ENCODE results near the gene PNLIPRP2.

The PNLIPRP2 gene

DNA sequence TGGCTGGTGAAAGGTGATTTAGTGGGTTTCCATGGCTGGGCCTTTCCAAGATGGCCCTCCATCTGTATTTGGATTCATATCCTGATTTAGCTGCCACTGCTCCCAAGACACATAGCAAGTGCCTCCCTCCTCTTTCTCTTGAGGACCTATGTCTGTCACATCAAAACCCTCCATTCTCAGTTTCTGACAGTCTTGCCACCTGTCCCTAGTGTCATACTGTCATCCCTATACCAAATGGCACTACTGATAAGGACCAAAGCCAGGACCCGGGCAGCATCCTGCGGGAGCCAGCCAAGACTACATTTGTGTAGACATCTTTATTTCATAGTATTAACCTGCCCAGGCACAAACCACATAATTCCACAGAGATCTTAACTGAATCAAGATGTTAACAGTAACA, 34.8 kb downstream of the PNLIPRP2 start:
- DNase-seq (ENCODE audit: low read depth in 2 of 2), result no peak

- DNase-seq (ENCODE audit: low read depth in 2 of 2), result no peak
Measured at GRCh38 chr10:116656044-116656443, 35.3 kb downstream of the PNLIPRP2 start.

- DNase-seq (ENCODE audit: low read depth in 2 of 2), result no peak
Measured at GRCh38 chr10:116657863-116658551, 37.3 kb downstream of the PNLIPRP2 start.

GRCh38 chr10:116659049-116659670, 38.4 kb downstream of the PNLIPRP2 start:
- DNase-seq (ENCODE audit: low read depth in 2 of 2), result no peak

DNA sequence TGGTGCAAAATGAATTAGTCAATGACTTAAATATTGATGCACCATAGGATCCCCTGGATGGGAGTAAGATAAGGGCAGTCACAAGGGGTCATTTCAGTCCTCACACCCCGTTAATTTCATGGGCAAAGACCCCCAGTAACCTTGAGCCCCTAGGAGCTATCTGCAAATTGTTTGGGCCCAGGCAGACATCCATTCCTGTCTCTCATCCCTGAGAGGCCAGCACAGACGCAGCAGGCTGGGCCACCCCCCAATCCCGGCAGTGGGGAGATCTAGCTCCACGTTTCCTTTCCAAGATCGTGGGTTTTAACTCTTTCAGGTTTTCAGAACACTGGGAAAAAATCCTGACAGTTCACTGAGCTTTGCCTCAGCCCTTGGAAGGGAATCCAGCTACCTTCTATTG, 40.1 kb downstream of the PNLIPRP2 start:
- no peak for DNase-seq (ENCODE audit: low read depth in 2 of 2)

- no peak for DNase-seq (ENCODE audit: low read depth in 2 of 2)
Measured at GRCh38 chr10:116663342-116663741, 42.6 kb downstream of the PNLIPRP2 start.

- DNase-seq (ENCODE audit: low read depth in 2 of 2), result no peak
Measured at GRCh38 chr10:116664631-116665030, 43.9 kb downstream of the PNLIPRP2 start.

DNA sequence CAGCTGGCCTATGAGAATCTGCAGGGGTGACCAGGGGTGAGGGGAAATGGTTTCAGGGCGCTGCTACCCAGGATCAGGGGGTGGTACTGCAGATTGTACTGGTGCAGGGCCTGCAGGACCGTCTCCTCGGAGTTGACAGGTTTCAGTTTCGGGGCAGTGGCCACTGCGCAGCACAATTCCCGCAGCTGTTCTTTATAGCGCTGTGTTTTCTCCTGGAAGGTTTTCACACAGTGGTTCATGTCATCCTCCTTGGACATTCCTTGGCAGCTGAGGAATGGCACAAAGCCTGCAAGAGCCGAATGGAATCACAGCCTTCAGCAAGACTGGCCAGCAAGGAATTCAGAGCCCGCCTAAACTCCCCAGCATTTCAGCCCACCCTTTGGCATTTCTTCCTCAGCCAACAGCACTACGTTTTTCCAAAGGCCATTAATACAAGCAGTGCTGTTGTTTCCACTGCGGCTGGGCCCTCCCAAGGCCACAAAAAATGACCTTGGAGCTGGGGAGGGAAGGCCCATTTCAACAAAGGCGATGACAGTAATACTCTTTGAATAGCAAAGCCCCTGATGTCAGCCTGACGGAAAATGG, 44.9 kb downstream of the PNLIPRP2 start:
- DNase-seq (ENCODE audit: low read depth in 2 of 2), result no peak

DNA sequence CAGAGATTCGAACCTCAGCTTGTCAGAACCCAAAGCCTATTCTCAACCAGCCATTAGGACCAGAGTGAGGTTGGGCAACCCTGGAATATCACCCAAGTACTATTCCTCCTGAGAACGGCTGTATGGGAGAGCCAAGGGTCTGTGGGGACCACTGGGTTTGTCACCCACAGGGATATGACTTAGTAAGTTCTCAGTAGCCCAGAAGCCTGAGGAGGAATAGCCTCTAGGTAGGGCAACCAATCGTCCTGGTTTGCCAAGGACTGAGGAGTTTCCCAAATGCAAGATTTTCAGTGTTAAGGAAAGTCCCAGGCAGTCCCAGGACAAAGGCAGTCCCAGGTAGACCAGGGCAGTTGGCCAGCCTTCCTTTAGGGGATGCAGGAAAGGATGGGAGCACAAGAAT, 46.7 kb downstream of the PNLIPRP2 start:
- DNase-seq (ENCODE audit: low read depth in 2 of 2), result no peak

DNA sequence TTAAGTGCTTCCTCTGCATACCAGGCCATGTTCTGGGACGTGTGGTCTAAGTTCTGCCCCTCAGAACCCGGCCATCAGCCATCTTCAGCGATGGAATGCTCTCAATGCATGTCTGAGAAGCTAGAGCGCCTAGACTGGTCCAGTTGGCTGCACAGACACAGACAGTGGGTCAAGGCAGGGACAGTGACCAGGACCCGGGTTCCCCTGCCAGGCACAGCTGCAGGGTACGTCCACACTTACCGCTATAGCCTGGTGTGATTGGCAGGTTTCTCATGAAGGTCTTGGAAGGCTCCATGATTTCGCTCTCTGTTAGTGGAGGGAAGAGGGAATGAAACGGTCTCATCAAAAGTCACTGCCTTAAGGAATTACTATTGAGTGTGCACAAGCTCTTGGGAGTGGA, 47.3 kb downstream of the PNLIPRP2 start:
- no peak for DNase-seq (ENCODE audit: low read depth in 2 of 2)

DNA sequence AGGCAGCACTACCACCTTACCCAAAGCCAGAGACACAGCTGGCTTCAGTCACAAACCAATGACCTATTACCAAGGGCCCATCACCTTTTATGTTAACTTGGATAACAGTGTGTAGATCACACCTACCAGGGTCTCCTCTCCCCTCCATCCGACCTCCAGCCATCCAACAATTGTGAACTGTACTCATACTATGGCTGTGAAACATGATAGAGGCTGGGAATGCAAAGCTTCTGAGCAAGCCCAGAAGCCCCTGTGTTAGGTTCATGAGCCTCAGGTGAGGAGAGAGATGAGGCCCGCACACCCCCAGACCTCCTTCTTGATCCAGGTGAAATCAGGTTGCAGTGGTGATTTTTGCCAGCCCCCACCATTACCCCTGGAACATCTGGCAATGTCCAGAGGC, 47.7 kb downstream of the PNLIPRP2 start:
- DNase-seq (ENCODE audit: low read depth in 2 of 2), result no peak

GRCh38 chr10:116669080-116669479, 48.3 kb downstream of the PNLIPRP2 start:
- DNase-seq (ENCODE audit: low read depth in 2 of 2), result no peak

GRCh38 chr10:116669832-116670644, 49.3 kb downstream of the PNLIPRP2 start:
- DNase-seq (ENCODE audit: low read depth in 2 of 2), result no peak

GRCh38 chr10:116670706-116671105, 50.0 kb downstream of the PNLIPRP2 start:
- DNase-seq (ENCODE audit: low read depth in 2 of 2), result no peak

DNA sequence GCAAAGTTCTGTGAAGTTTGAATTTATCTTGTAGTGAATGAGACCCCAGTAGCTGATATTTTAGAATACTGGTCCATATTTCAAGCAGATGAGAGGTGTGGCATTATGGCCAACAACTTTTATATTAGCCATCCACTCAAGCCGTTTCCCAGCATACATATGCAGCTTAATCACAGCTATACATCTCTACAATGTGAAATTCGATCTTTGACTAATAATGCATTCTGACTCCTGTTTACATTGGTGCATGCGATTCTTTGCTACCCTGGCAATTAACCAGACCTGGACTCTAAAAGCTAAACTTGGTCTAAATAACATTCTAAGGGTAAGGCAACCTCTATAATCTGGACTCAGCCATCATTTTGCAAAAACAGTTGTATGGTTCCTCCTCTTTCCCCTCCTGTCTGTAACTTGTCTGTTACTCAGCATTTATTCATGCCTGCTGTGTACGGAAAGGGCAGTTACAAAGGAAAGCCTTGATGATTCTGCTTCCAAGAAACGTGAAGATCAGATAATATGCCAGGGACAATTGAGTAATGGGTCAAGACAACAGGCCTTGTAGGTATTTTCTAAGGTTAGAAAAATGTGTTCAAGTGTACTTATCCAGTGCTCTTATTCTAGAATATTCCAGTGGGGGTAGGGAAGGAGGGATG, 50.6 kb downstream of the PNLIPRP2 start:
- DNase-seq (ENCODE audit: low read depth in 2 of 2), result peak in 1 of 2 experiments; percentile 2

- no peak for DNase-seq (ENCODE audit: low read depth in 2 of 2)
Measured at GRCh38 chr10:116672891-116673290, 52.1 kb downstream of the PNLIPRP2 start.

- no peak for DNase-seq (ENCODE audit: low read depth in 2 of 2)
Measured at GRCh38 chr10:116673866-116674265, 53.1 kb downstream of the PNLIPRP2 start.

GRCh38 chr10:116674901-116675423, 54.2 kb downstream of the PNLIPRP2 start:
- DNase-seq (ENCODE audit: low read depth in 2 of 2), result no peak

DNA sequence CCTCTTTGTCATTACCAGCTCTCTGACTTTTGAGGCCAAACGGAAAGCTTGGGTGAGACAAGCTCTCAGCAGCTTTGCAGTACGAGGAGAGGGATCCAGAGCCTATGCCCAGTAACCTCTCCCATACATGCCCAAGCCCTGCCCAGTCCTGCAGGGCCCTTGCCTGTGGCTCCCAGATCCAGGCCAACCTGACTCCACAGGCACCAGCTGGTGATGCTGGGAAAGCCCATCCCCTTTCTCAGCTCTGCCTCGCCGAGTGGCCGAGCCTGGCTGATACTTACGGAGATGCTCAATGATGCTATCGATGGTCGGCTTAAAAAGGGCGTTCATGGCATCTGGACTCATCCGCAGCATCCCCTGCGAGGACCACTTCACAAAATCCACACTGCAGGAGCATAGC, 55.4 kb downstream of the PNLIPRP2 start:
- DNase-seq (ENCODE audit: low read depth in 2 of 2), result no peak

DNA sequence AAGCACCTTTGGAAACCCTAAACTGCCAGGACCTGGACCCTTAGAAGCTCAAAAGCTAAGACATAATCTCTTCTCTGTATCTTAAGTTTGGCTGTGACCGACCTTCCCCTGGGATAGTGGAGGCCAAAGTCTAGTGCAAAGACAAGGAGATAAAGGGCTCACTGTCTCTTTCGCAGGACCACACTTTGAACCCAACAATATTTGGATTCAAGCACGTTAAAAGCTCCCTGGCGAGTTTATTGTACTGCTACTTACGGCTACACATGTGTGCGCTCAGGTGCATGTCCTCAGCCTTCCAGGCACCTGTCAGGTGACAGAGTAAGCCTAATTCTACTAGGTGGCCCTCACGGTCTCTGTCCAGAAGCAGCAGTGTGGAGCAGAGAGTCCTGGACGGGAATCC, 55.9 kb downstream of the PNLIPRP2 start:
- DNase-seq (ENCODE audit: low read depth in 2 of 2), result no peak

- no peak for DNase-seq (ENCODE audit: low read depth in 2 of 2)
Measured at GRCh38 chr10:116679351-116679750, 58.6 kb downstream of the PNLIPRP2 start.

DNA sequence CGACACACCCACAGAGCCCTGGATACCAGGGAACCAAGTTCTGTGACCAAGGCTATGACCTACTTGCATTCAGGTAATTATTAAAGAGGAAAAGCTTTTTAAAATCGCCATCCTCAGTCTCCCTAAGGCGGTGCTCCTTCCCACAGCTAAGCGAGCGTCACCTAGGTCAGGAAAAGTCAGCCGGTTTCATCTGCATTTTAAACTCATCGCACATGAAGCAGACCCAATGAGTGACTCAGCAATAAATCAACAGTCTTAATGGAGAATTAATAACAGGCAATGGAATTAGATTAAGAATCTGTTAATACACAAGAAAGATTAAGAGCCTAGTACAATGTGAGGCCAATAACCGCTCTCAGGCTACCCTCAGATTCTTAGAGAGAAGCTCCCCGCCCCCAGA, 62.4 kb downstream of the PNLIPRP2 start:
- no peak for DNase-seq (ENCODE audit: low read depth in 2 of 2)

Data from fibroblast of skin of left biceps (primary cell).